GM19324 (cell line): Measurements from ENCODE around the gene RIPPLY3.

Experiments used
- ATAC-seq: cut with Tn5 transposase; IDR thresholded peaks from one replicate; pipeline ENCODE4 v1.9.1; 2021; ENCODE audit warnings: mild to moderate bottlenecking, moderate library complexity; ENCODE audit not compliant: unreplicated experiment, low FRiP score

Gene RIPPLY3

GRCh38 chr21:37055271-37055855 lies 48.9 kb downstream of the RIPPLY3 start:
- no peak for ATAC-seq

- no peak for ATAC-seq
These were observed 51.1 kb downstream of the RIPPLY3 start for GRCh38 chr21:37057614-37058013.

GRCh38 chr21:37058261-37058660 lies 51.8 kb downstream of the RIPPLY3 start:
- no peak for ATAC-seq

GRCh38 chr21:37059181-37059580 lies 52.7 kb downstream of the RIPPLY3 start:
- no peak for ATAC-seq

- ATAC-seq, result no peak
These were observed 53.8 kb downstream of the RIPPLY3 start for GRCh38 chr21:37060296-37060695.

- no peak for ATAC-seq
These were observed 55.6 kb downstream of the RIPPLY3 start for GRCh38 chr21:37061926-37062592.

GRCh38 chr21:37062593-37062935 lies 56.1 kb downstream of the RIPPLY3 start:
- no peak for ATAC-seq

- no peak for ATAC-seq
These were observed 56.9 kb downstream of the RIPPLY3 start for GRCh38 chr21:37063433-37063832.

- no peak for ATAC-seq
These were observed 58.3 kb downstream of the RIPPLY3 start for GRCh38 chr21:37064841-37065240.

- no peak for ATAC-seq
These were observed 59.2 kb downstream of the RIPPLY3 start for GRCh38 chr21:37065561-37066177.
